Measurements from ENCODE around the gene ZCWPW1.

The ZCWPW1 gene

DNA sequence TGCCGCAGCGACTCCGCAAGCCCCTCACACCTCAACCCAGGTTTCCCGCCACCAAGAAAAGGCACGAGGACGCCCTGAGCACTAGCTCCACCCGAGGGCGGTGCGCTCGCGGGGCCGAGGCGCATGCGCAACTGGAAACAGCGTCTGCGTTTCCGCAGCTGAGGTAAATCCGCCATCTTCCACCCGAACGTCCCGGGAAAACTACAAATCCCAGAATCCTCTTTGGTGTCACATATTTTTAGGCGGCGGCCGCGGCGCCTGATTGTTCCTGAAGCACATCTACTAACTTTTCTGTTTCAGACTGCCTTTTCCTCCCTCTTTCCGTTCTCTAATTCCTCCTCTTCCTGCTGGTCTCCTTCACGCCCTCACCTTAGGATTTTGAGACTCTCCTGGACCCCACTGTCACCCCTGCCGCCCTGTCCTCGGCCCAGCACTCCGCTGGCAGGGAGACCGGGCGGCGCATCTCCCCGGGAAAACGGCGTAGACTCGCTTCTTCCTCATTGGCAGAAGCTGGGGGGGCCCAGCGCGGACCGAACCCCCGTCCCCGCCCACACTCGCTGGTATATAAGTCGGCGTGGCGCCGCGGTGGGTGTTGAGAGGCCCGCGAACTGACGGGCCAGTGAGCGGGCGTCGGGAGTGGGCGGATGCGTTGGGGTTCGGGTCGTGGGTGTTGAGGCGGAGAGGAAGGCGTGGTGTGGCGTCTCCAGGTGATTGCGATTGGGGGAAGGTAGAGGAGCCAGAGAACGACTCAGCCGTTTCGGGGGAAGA, at the start of gene ZCWPW1:
TSS of gene ZCWPW1 (minus strand) at position 505 of the 768 bp plus-strand sequence. CDS start 8,054 bp downstream, outside the sequence.
- DNase-seq, result no peak

GRCh38 chr7:100477871-100478267, 49.4 kb upstream of the ZCWPW1 start:
- peak; percentile 18 for DNase-seq

DNA sequence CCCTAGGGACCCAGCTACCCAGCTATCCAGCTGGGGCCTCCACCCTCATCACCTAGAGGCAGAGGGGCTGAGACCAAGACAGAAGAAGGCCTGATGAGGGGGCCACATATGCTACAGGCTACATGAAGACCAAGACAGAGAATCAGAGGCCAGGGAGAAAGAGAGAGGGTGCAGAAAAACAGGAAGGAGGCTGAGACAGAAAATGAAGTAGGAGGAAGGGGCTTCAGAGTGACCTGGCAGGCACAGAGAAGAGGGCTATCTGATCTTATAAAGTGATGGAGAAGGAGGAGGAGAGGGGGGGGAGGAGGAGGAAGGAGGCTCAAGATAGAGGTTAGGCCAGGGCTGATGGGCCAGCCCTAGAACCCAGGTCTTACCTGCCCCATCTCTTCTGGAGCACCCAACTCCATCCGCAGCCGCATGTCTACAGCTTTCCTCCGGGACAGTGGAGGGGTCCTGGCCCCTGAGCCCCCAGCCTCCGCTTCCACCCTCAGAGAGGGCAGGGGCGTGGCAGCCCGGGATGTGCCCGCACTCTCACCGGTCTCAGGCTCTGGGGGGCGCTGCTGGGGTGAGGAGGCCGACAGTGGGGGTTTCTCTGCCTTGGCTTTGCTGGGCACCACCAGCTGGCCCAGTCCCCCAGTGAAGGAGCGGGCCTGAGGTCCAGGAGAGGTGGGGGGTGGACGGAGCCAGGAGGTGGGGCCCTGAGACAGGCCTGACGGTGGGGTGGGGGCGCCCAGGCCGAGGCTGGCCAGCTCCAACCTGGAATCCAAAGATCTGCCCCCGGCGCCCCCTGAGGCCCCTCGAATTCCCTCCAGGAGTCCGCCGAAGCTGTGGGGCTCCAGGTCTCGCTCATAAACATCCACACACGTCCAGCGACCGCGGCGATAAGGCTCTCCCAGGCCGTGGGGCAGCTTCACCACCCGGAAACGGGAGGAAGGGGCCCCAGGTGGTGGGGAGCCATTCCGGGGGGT, 48.7 kb upstream of the ZCWPW1 start:
- peak; percentile 46 for DNase-seq

DNA sequence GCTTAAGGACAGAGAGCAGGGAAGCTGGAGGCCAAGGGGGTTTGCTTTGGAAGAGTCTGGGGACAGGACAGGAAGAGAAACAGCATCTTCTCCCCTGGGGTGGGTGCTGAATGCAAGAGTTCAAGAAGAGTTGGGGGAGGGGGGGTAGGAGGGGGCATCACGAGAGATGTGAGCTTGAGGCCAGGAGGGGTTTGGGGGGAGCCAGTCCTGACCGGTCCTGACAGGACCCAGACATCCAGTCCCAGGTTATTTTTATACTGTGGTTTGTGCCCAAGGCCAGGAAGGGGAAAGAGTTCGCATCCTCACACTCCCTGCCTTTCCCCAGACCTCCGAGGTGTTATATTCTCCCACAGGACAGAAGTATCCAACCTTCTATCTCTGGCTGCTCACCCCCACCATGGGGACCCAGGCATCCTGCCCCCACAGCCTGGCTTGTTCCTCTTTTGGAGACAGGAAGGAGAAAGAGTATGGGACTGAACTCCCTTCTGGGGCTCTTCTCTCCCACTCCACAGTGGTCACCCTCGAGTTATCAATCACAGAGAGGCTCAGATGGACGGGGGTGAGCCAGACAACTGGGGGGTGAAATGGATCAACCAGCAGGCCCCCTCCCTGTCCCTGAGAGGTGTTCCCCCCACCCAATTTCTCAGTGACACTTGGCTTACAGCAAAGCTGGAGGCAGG, 47.7 kb upstream of the ZCWPW1 start:
- peak; percentile 9 for DNase-seq

DNA sequence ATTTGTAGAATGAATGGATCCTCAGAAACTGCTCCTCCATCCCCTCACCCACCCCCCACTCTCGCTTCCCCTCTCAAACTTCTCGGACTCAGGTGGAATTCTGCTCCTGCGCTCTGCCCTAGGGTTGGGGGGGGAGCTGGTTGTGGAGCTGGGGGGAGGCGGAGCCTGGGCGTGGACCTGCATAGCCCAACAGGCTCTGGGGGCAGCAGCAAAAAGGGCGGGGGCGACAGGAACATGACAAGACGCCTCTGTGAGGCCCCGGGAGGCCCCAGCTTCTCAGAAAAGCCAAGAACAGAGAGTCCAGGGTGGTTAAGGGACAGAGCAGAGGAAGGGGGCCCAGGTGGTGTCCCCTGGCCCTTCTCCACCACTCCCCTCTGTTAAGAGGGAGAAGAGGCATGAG, 47.0 kb upstream of the ZCWPW1 start:
- DNase-seq, result peak; percentile 5

DNA sequence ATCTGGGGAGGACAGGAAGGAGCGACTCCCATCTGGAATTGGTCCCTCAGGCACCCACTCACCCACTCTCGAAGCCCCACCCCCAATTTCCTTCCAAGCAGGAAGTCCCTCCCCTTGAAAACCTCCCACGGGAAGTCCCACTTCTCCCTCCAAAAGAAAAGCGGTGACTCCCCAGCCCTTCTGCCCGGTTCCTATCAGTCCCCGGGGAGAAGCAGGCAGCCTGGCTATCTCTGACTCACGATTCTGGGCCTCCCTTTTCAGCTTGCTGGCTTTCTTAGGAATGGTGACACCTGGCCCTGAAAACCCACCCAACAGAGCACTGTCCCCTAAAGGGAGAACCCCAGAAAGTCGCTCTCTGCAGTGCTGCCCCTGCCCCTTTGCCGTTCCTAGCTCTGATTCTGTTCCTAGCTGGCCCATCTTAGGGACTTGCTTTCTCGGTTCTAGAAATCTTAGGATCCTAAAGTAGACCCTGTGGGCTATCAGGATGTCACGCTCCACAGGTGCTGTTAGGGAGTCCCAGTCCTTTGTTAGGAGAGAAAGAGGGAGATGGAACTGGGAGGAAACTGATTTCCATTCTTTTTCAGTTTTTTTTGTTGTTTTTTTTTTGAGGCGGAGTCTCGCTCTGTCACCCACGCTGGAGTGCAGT, 44.5 kb upstream of the ZCWPW1 start:
- peak; percentile 32 for DNase-seq

DNA sequence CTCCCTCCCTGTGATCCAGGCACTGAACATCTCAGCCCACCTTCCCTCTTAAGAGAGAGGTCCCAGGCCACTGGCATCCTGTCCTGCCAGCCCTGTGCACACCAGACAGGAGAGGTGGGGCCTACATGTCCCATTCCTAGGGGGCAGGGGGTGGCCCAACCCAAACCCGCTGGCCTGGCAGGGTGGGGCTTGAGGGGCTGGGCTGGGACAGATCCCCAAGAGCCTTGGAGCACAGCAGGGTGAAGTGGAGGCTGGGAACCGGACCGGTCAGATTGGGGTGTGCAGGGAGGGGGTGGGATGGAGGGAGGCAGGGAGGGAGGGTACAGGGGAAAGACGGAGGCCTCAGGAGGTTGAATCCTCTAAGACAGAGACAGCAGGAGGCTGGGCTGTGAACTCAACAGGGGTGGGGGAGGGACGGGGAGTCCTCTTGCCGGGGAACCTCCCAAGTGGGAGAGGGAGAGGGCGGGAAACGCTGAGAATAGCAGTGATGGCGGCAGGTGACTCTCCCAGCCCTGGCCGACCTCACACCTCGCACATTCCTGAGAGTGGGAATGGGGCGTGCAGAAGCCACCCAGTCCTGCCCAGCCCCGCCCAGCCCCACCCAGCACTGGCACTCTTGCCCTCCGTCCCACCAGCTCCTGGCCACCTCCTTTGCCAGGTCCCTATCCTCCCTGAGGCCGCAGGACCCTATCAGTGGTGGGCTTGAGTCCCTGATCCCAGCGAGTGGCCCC, 43.8 kb upstream of the ZCWPW1 start:
- peak; percentile 5 for DNase-seq

DNA sequence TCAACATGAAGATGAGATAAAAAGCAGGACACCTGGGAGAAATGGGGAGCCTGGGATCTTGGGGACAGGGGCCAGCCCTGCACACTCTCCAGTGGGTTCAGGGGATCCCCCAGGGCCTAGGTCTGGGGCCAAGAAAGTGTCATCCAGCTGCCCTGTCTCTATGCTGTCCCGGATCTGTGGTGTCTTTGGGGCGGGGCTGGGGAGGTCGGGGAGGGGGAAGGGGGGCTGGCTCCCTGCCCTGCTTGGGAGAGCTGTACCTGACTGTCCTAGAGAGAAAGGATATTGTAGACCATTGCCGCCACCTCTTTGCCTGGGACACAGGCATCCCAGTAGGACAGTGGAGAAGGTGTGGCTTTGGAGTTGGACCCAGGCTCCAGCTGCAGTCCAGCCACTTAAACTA, 42.5 kb upstream of the ZCWPW1 start:
- no peak for DNase-seq

DNA sequence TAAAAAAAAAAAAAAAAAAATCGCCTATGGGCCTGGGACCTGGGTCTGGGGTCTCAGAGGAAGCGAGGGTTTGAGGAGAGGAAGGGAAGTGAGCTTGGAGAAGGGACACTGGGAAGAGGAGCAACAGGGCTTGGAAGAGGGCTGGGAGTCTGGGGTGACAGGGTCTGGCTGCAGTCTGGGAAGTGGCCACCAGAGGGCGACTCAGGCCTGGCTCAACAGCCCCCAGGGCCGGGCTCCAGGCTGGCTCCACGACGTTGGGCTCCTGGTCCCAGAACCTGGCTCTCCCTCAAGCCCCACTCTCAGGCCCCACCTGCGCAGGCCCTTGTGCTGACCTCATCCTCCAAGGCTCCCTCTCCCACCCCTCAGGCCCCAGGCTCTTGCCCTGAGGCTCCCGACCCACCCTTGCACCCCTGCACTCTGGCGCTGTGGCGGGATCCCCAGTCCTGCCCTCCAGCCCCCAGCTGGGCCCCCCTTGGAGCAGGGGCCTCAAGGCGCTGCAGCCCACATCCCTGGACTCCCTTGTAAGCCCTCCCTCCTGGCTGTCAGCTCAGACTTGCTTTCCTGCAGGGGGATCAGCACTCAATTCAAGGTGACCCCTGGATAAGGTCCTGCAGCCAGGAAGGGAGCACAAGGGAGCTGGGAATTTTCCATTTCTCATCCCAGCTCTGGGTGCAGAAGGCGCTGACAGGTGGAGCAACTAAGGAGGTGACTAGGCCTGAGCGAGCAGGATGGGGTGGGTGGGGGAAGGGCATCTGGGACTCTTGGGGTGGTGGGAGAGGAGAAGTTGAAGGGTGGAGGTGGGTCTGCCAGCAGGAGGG, 40.9 kb upstream of the ZCWPW1 start:
- peak; percentile 95 for DNase-seq

GRCh38 chr7:100467638-100468373, 39.3 kb upstream of the ZCWPW1 start:
- no peak for DNase-seq

GRCh38 chr7:100466653-100467605, 38.4 kb upstream of the ZCWPW1 start:
- no peak for DNase-seq

DNA sequence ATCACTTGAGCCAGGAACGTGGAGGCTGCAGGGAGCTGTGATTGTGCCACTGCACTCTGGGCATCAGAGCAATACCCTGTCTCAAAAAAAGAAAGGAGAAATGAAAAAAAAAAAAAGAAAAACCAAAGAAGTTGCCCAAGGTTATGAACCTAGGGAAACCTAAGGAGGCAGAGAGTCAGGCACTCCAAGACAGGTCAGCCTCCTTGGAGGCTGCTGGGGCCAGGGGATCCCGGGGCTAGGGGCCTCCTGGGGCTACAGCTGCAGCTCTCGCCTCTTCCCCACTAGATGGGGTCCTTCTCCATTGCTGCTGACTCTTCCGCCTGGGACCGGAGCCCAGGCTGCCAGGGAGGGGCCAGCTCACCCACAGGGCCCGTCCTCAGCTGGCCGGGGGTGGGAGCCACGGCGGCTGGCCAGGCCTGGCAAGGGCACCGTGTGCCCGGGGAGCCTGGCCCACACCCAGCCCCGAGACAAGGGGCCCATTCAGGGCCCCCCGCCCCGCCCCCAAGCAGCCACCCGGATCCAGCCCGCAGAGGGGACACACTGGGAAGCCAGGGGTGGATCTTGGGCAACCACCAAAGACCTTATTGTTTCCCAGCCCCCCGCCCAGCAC, 37.3 kb upstream of the ZCWPW1 start:
- peak; percentile 81 for DNase-seq

GRCh38 chr7:100465299-100465698, 36.8 kb upstream of the ZCWPW1 start:
- no peak for DNase-seq

GRCh38 chr7:100464791-100465190, 36.3 kb upstream of the ZCWPW1 start:
- DNase-seq, result no peak

DNA sequence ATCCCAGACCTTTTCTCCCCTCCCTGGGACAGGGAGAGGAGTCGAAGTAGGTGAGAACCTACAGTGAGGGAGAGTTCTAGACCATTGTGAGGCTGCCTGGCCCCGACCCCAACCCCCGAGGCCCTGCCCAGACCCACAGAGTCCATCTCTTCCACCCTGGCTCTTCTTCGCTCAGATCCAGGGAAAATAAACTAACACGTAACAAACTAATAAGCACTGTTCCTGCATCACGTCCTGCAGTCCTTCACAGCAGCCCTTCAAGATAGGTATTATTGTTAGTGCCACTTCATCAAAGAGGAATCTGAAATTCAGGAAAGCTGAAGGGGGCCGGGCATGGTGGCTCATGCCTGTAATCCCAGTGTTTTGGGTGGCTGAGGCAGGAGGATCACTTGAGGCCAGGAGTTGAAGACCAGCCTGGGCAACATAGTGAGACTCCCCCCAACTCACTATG, 35.7 kb upstream of the ZCWPW1 start, which contains the start of gene SPACDR:
TSS of gene SPACDR (minus strand) at position 51 of the 451 bp plus-strand sequence. CDS start 235 bp downstream, outside the sequence.
- DNase-seq, result no peak

- DNase-seq, result no peak
Measured at GRCh38 chr7:100457033-100457432, 28.5 kb upstream of the ZCWPW1 start.

GRCh38 chr7:100456562-100456961, 28.1 kb upstream of the ZCWPW1 start:
- DNase-seq, result peak; percentile 2

DNA sequence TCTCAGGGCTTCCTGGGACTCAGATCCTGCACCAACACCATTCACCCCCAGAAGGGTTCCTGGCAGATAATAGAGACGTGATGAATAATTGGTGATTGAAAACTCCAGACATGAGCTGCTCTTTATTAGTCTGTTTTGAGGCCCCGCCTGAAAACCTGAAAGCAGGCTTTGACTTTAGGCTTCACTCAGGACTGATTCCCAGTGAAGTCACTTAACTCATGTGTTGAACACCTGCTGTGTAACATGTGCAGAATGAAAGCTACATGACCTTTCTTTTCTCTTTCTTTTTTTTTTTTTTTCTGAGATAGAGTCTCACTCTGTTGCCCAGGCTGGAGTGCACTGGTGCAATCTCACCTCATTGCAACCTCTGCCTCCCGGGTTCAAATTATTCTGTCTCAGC, 26.7 kb upstream of the ZCWPW1 start:
- DNase-seq, result no peak
